GM21737 (cell line): ENCODE measurements around the gene CAPN10.

Experiments
- ATAC-seq: cut with Tn5 transposase; IDR thresholded peaks from one replicate; pipeline ENCODE4 v1.9.1; 2021; ENCODE audit warnings: mild to moderate bottlenecking, moderate library complexity; ENCODE audit not compliant: unreplicated experiment

The CAPN10 gene

DNA sequence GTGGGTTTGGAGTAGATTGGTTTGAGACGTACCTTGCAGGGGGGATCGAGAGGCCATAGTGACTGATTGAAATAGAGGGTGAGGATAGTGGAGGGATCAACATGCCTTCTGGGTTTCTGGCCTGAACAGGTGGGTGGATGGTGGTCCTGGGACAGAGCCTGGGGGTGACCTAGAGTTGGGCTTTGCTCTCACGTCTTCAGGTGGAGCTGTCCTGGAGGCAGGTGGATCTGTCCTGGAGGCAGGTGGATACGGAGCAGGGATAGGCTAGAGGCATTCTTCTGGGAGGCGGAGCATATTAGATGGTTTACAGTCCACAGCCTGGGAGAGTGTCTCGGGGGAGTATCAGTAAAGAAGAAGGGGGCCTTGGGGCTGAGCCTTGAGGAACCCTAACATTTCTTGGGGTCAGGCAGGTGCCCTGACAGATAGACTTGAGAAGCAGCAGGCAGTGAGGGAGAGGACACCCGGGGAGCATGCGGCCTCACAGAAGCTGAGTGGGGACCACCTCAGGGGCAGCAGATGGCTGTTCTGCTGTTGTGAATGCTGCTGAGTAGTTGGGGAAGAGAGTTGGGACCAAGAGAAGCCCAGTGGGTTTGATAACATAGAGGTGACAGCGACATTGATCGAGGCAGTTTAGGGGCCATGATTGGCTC lies 1.6 kb downstream of the CAPN10 start:
- ATAC-seq = no peak

DNA sequence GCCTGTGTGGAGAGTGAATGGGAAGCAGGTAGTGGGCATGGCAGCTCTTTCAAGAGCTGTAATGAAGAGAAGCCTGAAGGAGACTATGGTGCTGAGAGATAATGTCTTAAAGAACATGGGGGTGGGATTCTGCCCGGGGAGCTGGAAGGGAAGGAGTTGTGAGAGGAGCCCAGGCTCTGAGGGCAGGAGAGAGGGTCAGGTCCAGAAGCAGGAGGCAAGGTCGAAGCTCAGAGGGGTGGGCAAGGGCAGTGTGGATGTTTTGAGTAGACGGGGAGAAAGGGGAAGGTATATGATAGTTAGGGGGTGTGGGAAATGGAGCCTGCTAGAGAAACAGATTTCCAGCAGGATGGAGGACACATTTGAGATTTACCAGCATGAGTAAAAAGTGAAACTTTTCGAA lies 2.1 kb downstream of the CAPN10 start:
- no peak for ATAC-seq

DNA sequence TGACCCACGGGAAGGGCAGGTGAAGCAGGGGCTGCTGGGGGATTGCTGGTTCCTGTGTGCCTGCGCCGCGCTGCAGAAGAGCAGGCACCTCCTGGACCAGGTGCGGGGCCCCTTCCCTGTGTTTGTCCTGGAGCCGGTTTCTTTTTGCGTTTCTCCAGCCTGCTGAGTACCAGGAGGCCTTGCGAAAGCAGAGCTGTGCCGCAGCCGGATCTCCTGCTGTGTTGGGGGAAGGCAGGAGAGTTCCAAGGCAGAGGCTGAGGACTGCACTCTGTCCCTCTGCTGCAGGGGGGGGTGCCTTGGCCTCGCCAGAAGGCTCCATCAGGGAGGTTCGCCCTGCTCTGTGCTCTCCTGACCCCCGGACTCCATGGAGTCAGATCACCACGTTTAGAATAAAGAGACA lies 2.8 kb downstream of the CAPN10 start:
- ATAC-seq = no peak

DNA sequence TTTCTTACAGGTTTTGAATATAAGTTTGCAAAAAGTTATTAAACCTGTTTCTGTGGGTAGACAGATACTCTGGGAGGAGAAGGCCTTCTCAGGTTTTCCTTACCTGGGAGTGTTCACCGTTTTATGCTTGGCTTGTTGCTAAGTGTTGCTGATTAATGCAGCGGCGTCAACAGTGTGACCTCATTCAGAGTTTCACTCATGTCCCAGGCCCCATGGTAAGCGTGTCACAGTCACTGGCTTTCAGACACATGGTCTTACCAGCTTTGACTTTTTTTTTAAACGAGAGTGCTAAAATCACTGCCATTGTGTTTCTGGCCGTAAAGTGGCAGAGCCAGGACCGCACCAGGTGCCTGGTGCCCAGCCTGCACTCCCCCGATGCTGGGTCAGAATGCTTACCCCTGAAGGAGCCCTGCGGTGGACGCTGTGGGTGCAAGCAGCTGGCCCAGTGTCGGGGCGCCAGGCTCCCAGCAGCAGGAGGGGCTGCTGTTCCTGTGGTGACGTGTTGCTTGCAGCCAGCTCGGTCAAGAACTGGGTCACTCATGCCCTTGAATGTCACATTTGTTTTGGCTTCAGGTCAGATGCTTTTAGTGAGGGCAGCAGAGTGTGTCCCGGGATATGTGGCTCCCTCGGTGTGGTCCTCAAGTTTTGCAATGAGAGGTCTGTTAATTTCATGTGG lies 3.5 kb downstream of the CAPN10 start:
- no peak for ATAC-seq

DNA sequence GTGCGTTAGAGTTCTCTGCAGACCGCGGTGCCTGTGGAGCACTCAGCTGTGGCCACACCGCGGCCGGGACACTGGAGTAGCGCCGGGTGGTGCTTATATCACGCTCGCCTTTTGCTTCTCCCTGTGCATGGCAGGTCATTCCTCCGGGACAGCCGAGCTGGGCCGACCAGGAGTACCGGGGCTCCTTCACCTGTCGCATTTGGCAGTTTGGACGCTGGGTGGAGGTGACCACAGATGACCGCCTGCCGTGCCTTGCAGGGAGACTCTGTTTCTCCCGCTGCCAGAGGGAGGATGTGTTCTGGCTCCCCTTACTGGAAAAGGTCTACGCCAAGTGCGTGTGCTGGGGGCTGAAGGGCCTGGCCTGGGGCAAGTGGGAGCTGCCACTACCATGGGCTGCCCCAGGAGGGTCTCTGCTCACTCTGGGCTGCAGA lies 4.2 kb downstream of the CAPN10 start:
- no peak for ATAC-seq

DNA sequence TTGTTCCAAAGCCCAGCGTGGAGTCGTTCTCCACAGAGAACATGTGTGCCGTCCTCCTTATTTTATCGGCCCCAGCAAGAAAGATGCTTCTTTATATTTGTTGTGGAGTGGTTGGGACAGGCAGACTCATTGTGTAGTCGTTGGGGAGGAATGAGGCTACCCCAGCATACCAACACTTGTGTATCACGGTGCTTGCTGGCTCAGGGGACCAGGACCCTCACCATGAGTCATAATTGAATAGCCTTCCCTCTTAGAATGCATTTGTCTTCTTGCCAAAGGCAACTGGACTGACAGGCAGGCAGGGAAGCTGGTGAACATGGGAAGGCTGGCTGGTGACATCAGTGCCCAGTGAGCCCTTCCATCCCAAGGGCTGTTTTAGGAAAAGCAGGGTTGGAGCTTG lies 4.7 kb downstream of the CAPN10 start:
- ATAC-seq = no peak

DNA sequence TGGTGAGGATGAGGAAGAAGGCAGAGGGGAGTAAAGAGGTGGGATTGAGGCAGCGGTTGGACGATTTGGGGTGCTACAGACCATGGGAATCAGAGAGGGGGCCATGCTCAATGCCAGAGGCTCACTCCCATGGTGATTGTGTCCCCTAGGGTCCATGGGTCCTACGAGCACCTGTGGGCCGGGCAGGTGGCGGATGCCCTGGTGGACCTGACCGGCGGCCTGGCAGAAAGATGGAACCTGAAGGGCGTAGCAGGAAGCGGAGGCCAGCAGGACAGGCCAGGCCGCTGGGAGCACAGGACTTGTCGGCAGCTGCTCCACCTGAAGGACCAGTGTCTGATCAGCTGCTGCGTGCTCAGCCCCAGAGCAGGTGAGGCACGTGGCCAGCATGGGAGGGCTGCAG lies 5.2 kb downstream of the CAPN10 start:
- no peak for ATAC-seq

DNA sequence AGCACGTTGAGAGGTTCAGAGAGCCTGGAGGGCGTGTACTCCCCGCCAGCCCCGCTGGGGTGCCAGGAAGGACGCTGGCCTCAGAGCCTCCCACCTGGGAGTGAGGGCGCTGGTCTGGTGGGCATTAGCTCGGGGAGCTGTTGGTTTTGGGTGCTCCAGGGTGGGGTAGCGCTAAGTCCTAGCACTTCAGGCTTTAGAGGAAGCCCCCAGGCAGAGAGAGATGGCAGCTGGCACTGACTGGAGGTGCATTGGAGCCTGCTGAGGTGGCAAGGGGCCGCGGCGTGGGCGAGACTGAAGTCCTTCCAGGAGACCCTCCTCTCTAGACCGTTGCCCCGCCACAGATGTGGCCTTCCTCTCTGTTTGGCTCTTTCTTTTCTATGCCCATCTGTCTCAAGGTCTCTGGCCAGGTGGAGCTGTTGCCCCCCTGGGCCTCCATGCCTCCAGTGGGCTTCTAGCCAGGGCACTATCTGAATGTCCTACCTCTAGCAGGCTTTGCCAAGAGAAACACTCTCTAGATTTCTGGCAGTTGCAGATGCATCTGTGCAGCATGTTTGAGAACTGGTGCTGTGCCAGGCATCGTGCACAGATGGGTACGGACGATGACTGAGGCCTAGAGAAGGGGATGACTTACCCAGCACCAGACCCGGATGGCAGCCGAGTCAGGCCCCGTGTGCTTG lies 6.6 kb downstream of the CAPN10 start:
- no peak for ATAC-seq

DNA sequence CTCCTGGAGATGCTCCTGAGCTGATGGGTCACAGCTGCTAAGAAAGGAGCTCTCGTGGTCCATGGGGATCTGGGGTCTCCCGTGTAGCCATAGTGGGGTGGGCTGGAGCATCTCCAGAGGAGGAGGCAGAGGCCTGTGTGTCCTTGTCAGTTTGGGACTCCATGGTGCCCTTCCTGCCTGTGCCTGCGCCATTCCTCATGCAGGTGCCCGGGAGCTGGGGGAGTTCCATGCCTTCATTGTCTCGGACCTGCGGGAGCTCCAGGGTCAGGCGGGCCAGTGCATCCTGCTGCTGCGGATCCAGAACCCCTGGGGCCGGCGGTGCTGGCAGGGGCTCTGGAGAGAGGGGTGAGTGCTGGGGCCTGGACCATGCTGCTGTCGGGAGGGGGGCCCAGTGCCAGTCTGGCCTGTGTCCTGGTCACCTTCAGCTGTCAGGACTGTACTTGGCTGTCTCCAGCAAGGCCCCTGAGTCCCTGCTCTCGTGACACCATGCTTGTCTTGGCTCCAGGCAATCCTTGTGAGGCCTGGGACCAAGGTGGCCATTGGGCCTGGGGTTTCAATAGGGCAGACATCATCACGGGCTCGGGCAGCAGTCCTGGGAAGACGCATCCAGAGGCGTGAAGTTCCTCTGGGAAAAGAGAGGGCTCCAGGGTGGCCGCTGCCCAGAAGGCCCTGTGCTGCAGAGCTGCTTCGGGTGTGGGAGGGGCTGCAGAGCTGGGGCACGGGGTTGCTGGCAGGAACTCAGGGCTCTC lies 7.3 kb downstream of the CAPN10 start:
- ATAC-seq = no peak

DNA sequence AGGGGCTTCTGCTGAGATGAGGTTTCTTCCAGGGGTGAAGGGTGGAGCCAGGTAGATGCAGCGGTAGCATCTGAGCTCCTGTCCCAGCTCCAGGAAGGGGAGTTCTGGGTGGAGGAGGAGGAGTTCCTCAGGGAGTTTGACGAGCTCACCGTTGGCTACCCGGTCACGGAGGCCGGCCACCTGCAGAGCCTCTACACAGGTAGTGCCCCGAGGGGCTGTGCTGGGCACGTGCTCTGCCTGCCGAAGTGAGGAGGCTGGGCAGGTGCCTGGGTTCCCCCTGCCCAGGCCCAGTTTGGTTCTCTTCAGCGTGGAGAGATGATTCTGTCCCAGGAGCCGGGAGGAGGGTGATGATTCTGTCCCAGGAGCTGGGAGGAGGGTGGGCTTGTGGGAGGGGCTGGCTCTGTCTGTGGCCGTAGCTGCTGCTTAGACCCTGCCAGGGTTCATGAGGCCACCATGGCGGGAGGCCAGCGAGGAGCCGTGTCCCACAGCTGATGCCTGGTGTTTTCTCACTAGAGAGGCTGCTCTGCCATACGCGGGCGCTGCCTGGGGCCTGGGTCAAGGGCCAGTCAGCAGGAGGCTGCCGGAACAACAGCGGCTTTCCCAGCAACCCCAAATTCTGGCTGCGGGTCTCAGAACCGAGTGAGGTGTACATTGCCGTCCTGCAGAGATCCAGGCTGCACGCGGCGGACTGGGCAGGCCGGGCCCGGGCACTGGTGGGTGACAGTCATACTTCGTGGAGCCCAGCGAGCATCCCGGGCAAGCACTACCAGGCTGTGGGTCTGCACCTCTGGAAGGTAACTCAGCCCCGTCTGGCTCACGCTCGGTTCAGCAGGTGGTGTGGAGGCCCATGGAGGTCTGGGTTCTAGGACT lies 8.2 kb downstream of the CAPN10 start:
- no peak for ATAC-seq

DNA sequence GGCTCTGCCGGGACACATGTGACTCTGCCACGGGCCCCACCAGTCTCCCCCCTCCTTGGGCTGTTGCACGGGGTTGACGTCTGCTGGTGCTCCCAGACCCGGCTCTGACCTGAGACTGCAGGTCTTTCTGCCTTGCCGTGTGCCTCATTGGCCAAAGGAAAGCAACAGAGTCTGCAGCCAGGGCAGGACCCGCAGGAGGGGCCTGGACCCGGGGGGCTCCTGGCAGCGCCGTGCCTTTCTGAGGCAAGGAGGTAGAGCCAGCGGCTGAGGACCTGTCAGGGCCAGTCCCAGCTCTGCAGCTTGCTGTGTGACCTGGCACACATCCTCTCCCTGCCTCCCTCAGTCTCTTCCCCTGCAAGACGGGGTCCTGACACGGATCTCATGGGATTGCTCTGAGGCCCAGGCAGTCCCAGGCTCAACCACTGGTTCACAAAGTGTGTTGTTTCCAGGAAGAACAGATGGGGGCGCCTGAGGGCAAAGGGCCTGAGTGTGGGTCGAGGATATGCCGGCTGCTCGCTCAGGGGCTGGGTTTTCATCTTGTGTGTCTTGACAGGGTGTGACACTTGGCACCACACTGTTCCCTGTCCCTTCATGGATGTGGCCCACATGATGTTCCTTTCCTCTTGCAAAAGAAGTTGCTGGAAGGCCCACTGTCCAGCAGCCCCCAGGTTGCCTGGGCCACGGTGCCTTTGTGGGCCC lies 9.0 kb downstream of the CAPN10 start:
- ATAC-seq = no peak

DNA sequence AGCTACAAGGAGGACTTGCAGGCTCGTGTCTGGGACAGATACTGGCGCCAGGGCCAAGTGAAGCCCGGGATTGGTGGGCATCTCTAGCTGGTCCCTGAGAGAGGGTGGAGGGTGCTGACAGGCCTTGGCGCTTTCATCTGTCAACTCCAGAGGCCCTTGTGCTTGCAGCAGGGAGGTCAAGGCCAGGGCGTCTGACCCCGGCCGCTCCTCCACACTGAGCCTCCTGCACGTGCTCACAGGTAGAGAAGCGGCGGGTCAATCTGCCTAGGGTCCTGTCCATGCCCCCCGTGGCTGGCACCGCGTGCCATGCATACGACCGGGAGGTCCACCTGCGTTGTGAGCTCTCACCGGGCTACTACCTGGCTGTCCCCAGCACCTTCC lies 9.5 kb downstream of the CAPN10 start:
- no peak for ATAC-seq

DNA sequence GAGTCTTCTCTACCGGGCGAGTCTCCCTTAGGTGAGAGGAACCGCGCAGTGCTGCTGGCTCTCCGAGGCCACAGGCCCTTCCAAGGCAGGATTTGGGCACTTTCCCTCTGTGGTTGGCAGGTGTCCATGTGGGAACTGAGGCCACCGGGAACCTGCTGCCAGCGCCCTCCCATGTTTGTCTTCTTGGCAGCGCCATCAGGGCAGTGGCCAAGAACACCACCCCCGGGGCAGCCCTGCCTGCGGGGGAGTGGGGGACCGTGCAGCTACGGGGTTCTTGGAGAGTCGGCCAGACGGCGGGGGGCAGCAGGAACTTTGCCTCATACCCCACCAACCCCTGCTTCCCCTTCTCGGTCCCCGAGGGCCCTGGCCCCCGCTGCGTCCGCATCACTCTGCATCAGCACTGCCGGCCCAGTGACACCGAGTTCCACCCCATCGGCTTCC lies 10.0 kb downstream of the CAPN10 start:
- no peak for ATAC-seq

DNA sequence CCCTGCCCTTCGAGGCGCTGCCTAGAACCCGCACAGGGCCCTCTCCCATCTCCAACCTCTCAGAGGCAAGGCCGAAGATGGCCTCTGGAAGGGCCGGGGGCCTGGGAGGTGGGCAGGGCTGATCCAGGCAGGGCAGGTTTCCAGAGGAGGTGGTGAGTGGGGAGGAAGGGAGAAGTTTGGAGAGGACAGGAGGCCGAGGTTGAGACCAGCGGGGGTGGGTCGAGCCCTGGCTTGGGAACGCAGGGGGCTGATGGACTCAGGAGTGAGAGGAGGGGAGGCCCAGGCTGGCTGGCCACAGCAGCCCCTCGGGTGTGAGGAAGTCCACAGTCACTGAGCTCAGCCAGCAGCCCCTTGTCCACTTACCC lies 10.5 kb downstream of the CAPN10 start:
- no peak for ATAC-seq

DNA sequence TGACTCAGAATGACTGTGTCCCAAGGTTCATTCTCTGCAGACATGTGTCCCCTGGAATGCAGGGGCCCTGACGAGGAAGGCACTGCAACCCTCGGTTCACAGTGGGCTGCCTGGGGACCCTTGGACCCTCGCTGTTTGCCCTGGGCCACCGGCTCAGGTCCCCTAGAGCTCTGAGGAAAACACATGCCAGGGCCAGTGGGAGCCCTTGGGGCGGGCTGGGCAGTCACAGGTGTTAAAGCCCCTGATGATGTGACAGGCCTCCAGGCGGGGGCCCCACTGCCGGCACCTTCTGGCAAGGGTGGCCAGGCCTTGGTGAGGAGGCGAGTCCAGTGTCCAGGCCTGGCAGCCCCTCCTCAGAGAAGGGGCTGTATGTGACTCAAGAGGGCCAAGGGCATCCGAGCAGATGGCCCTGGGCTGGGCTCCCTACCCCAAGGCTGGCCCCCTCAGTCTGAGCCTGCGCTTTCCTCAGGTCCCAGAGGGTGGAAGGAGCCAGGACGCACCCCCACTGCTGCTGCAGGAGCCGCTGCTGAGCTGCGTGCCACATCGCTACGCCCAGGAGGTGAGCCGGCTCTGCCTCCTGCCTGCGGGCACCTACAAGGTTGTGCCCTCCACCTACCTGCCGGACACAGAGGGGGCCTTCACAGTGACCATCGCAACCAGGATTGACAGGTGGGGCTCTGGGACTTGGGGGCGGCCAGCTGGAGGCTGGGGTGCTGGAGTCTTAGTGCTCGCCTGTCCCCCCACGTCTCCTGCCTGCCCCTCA lies 11.1 kb downstream of the CAPN10 start:
- ATAC-seq = no peak

DNA sequence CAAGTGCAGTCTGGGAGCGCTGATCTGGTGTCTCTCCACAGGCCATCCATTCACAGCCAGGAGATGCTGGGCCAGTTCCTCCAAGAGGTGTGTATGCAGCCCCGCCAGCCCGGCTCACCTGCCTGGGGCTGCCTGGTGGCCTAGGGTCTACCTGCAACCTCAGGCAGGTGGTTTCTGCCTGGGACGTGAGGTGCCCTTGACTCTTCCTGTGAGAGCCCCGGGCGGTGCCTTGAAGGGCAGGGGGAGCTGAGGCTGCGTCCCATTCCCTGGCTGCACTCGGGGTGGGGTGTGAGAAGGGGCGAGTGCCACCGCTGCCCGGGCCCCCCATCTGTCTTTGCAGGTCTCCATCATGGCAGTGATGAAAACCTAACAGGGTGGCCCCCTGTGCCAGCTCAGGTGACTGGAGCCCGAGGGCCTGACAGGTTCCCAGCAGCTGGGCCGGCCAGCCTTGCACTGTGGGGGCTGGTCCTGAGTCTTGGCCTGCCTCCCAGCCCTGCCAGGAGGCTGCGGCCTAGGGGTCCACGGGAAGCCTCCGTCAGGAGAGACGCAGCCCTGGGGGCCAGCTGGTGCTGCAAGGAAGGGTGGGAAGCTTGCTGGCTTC lies 11.9 kb downstream of the CAPN10 start:
- ATAC-seq = no peak

DNA sequence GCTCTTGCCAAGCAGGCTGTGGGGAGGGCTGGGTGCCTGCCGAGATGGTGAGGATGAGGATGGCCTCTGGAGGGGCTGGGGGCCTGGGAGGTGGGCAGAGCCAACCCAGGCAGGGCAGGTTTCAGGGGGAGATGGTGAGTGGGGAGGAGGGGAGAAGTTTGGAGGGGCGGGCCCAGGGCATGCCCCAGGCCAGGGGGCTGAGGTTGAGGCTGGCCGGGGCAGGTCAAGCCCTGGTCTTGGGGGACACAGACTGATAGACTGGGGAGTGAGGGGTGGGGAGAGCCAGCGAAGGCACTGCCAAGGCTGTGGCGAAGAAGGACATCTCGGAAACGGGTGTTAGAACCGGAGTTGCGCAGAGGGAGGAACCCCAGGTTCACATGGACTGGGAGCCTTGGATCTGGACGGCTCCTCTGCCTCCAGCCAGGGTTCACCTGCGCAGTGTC lies 12.6 kb downstream of the CAPN10 start:
- ATAC-seq = no peak

DNA sequence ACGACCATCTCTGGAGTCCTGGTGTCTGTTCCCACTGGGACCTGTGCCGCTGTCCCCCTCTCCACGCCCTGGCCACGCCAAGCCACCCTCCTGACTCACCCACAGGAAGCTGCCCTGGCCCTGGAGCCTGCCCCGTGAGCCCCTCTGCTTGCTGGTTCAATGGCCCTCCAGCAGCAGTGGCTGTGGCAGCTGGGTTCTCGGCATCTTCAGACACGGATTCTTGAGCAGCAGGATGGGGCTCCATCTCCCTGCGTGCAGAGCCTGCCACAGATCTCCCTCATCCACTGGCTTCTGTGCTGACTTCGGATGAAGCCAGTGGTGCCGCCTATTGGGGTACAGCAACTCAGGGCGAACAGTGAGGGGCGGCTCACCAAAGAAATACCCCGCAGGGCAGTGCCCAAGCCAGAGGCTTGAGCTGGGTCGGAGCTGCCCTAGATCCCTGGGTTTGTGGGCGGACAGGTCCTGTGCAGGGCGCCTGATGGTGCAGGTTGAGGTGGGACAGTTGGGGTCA lies 14.0 kb downstream of the CAPN10 start:
- ATAC-seq = no peak
